ENCODE data around the gene ACAA2.

ACAA2 gene

DNA sequence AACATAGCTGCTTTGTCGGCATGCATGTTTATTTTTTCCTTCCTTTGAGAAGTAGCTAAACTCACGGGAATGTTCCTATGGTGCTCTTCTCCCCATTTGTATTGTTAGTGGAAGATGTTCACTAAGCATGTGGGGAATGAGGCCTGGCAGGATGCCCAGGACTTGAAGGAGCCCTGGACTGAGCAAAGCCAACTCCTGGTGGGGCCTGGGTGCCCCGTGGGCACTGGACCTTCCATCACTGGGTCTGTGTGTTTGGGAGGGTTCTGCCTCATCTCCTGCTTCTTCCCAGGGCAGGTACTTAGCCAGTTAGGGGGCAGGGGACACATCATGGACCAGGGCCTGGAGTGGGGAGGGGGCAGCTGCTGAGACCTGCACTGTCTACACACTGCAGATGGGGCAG, 49.3 kb downstream of the ACAA2 start:
- TF ChIP-seq, protein P1, sequence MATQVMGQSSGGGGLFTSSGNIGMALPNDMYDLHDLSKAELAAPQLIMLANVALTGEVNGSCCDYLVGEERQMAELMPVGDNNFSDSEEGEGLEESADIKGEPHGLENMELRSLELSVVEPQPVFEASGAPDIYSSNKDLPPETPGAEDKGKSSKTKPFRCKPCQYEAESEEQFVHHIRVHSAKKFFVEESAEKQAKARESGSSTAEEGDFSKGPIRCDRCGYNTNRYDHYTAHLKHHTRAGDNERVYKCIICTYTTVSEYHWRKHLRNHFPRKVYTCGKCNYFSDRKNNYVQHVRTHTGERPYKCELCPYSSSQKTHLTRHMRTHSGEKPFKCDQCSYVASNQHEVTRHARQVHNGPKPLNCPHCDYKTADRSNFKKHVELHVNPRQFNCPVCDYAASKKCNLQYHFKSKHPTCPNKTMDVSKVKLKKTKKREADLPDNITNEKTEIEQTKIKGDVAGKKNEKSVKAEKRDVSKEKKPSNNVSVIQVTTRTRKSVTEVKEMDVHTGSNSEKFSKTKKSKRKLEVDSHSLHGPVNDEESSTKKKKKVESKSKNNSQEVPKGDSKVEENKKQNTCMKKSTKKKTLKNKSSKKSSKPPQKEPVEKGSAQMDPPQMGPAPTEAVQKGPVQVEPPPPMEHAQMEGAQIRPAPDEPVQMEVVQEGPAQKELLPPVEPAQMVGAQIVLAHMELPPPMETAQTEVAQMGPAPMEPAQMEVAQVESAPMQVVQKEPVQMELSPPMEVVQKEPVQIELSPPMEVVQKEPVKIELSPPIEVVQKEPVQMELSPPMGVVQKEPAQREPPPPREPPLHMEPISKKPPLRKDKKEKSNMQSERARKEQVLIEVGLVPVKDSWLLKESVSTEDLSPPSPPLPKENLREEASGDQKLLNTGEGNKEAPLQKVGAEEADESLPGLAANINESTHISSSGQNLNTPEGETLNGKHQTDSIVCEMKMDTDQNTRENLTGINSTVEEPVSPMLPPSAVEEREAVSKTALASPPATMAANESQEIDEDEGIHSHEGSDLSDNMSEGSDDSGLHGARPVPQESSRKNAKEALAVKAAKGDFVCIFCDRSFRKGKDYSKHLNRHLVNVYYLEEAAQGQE (IDR thresholded peaks at IDR 0.05; ENCODE audit: insufficient replicate concordance, low read depth), result no peak
- TF ChIP-seq SPI1 (IDR thresholded peaks at IDR 0.05; ENCODE audit: borderline replicate concordance, low read depth), result no peak
- no peak for TF ChIP-seq POLR2AphosphoS5 (IDR thresholded peaks at IDR 0.05; ENCODE audit: low read depth)
- no peak for TF ChIP-seq GABPA (IDR thresholded peaks at IDR 0.05; ENCODE audit: low read depth)
- TF ChIP-seq, protein P2, sequence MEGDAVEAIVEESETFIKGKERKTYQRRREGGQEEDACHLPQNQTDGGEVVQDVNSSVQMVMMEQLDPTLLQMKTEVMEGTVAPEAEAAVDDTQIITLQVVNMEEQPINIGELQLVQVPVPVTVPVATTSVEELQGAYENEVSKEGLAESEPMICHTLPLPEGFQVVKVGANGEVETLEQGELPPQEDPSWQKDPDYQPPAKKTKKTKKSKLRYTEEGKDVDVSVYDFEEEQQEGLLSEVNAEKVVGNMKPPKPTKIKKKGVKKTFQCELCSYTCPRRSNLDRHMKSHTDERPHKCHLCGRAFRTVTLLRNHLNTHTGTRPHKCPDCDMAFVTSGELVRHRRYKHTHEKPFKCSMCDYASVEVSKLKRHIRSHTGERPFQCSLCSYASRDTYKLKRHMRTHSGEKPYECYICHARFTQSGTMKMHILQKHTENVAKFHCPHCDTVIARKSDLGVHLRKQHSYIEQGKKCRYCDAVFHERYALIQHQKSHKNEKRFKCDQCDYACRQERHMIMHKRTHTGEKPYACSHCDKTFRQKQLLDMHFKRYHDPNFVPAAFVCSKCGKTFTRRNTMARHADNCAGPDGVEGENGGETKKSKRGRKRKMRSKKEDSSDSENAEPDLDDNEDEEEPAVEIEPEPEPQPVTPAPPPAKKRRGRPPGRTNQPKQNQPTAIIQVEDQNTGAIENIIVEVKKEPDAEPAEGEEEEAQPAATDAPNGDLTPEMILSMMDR (IDR thresholded peaks at IDR 0.05; ENCODE audit: insufficient read depth, low read length), result no peak
- H3K4me3 ChIP-seq (replicated peaks; ENCODE audit: insufficient read depth, low read length), result no peak overlapping the region
- H3K27ac ChIP-seq (replicated peaks), result no peak overlapping the region
- DNase-seq (ENCODE audit: low read depth in 1 of 2, low spot score in 1 of 2), result no peak
- H3K27me3 ChIP-seq (ENCODE audit: insufficient read depth, poor library complexity, severe bottlenecking), result peaks cover 5% of the 10 kb centered on the region

DNA sequence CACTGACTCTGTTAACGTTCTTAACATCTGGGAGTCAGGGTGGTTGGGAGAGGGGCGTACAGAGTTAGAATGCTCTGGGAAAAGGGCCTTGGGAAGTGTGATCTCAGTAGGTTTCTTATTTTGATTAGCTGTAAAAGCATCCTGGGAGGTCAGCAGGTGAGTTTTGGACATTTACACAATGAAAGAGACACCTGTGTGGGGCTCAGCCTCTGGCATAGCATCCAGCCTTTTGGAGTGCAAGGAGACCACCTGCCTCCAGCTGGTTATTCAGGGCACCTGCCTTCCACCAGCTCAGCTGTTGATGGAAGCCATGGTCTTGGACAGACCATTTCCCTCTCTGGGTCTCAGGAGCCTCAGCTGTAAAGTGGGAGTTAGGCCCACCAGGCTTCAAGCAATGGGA, 49.7 kb downstream of the ACAA2 start:
- H3K27ac ChIP-seq (replicated peaks), result no peak overlapping the region
- H3K4me3 ChIP-seq (replicated peaks; ENCODE audit: insufficient read depth, low read length), result no peak overlapping the region
- no peak for DNase-seq (ENCODE audit: low read depth in 1 of 2, low spot score in 1 of 2)
- TF ChIP-seq, protein P2 (IDR thresholded peaks at IDR 0.05; ENCODE audit: insufficient read depth, low read length), result no peak
- TF ChIP-seq, protein P1 (IDR thresholded peaks at IDR 0.05; ENCODE audit: insufficient replicate concordance, low read depth), result no peak
- TF ChIP-seq SPI1 (IDR thresholded peaks at IDR 0.05; ENCODE audit: borderline replicate concordance, low read depth) (no peak), POLR2AphosphoS5 (IDR thresholded peaks at IDR 0.05; ENCODE audit: low read depth) (no peak), GABPA (IDR thresholded peaks at IDR 0.05; ENCODE audit: low read depth) (no peak)
- H3K27me3 ChIP-seq (ENCODE audit: insufficient read depth, poor library complexity, severe bottlenecking), result peaks cover 3% of the 10 kb centered on the region

DNA sequence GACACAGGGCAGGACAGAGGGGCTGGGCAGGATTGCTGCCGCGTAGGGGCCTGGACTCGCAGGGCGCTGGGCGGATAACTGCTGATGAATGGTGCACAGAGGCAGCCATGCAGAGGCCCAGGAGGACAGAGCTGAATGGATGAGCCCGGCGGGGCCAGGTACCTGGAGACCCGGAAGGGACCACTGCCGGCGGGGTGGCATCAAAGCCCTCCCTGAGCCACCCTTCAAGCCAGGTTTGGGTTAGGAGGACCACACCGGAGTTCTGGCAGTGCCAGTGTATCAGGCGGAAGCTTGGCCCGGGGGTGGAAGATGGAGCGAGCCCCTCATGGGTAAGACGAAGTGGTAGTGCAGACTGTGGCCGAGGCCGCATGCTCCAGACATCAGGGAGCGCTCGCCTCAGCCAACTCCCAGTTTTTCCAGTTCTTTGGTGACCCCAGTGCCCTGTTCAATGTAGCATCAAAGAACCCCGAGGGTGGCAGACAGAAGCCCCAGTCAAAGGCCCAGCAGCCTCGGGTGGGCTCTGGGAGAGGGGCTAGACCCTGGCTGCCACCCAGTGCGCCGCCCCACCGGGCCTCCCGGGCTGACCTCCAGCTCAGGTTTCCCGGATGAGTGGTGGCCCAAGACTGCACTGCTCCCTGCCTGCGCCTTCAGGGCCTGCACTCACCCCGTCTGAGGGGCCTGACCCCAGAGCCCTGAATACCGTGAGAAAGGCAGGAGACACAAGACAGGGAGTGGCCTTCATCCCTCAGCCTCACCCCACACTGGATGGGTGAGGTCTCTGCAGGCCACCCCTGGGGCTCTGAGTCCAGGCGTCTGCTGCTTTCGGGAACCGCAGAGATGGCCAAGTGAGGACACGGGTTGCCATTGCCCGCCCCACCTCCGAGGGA, 50.9 kb downstream of the ACAA2 start:
- no peaks in the 10 kb centered on the region for H3K27me3 ChIP-seq (ENCODE audit: insufficient read depth, poor library complexity, severe bottlenecking)
- no peak overlapping the region for H3K27ac ChIP-seq (replicated peaks)
- DNase-seq (ENCODE audit: low read depth in 1 of 2, low spot score in 1 of 2), result no peak
- H3K4me3 ChIP-seq (replicated peaks; ENCODE audit: insufficient read depth, low read length), result no peak overlapping the region
- TF ChIP-seq, protein P2 (IDR thresholded peaks at IDR 0.05; ENCODE audit: insufficient read depth, low read length), result no peak
- TF ChIP-seq, protein P1 (IDR thresholded peaks at IDR 0.05; ENCODE audit: insufficient replicate concordance, low read depth), result no peak
- TF ChIP-seq GABPA (IDR thresholded peaks at IDR 0.05; ENCODE audit: low read depth) (no peak), SPI1 (IDR thresholded peaks at IDR 0.05; ENCODE audit: borderline replicate concordance, low read depth) (no peak), POLR2AphosphoS5 (IDR thresholded peaks at IDR 0.05; ENCODE audit: low read depth) (no peak)
